ENCODE data around the gene TLE4.
A peak's percentile ranks its signal among the peaks of the same experiment; 100 is the strongest.

The TLE4 gene

DNA sequence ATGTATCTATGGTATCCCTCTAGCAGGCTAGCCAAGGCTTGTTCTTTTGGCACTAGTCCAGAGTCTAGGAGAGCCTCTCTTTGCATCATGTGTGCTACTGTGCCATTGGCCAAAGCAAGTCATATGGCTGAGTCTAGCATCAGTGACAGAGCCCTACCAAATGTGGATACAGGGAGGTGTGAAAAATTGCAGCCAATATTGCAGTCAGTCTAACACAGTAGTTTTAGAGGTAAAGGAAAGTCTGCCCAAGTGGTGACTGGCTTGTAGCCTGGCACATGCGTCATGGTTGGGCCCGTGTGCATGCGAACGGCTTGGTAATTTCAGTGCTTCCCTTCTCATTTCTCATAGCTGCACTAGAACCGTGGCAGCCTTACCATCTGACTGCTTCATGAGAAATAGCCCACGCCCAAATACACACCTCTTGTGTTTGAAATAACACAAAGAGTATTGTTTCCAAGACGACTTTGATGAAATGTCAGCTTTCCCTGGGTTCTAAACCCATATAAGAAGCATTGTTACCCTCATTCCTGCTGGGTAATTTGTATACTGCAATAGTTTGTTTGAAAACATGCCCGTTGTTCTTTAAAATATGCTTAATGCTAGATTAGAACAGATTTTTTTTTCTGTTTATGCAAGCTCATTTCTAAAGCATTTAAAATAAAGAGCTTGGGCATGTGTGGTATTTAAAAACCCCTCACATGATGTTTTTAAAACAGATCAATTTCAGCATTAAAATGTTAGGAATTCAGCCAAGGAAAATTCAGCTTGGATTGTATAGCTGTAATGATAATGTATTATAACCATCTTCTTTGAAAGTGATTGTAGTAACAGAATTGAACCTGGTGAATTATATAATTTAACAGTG is 113.2 kb downstream of the TLE4 start:
- peak in 1 of 51 donors; percentile 28 for DNase-seq

DNA sequence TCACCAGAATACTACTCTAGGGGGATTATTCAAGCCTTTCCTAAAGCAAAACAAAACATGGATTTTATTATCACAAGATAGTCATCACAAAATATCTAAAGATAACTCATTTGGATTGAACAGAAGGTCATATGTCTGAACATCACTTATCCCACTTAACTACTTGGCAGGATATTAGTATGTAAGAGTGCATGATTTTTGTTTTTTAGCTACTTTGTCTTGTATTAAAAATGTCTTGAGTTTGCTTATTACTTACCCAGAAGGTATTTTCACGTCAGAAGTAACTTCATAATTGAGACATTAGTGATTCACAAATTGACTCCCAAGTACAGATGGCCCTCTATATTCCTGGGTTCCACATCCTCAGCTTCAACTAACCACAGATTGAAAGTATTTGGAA is 113.8 kb downstream of the TLE4 start:
- no peak for DNase-seq

DNA sequence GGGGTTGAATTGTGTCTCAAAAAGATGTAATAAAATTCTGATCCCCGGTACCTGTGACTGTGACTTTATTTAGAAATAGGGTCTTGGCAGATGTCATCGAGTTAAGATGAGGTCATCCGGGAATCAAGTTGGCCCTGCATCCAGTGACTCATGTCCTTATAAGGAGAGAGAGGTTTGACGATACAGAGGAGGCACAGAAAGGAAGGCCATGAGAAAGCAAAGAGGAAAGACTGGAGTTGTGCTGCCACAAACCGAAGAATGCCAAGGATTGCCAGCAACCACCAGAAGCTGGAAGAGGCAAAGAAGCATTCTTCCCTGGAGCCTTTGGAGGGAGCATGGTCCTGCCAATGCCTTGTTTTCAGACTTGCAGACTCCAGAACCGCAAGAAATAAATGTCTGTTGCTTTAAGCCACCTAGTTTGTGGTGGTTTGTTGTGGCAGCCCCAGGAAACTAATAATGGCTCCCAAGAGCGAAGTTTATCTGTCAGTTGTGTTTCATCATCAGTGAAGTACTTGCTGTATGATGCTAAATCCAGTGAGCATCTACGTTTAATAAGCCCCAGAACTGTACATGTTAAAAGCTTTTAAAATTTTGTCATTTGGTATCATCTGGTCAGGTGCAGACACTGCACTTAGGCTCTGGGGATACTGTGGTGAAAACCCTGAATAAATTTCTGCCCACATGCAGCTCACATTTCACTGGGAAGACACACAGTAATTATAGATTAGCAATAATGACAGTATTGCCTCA is 114.8 kb downstream of the TLE4 start:
- DNase-seq = peak in 4 of 51 donors; percentile 12 to 29 (median 19)

DNA sequence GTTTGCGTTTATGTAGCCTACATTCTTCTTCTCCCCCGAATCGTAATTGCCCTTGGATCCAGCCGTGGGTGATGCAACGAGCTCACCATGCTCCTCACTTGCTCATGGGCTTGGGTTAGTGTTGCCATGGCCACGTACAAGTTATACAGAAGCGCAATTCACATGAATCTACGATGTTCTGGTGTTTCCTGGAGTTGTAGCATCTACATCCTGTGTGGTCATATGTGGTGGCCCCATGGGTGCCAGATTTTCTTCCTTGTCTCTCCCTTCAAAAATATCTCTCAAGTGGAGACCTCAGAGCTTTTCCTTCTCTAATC is 115.3 kb downstream of the TLE4 start:
- no peak for DNase-seq

DNA sequence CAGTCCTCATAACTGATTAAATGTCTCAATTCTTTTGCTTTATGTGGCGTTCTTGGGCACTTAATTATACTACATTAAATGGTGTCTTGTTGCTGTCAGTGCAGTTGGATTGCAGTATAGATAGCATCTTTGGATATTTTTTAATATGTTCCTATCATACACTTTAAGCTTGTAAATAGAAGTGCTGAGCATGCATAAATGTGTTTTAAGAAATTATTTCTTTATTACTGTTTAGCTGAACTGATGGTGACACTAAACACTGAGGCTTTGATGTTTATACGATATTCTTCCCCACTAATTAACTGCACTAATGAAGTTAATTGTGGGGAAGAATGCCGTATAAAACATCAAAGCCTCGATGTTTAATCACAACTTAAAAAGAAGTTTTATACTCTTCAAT is 116.6 kb downstream of the TLE4 start:
- DNase-seq = no peak

DNA sequence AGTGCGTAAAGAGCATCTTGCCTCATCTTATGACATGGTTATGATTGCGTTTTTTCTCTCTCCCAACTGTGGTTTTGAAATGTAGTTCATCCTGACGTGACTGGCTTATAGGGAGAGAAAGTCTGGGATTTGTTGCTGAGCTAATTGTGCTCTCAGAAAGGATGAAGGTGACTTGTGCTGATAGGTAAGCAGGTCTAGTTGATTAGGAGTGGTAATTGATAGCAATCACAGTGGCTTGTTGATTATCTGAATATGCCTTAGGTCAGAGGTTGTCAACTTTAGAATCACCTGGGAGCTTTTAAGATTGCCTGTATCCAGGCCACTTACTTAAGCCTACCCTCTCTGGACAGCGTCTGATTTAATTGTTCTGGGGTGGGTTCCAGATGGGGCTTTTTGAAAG is 117.8 kb downstream of the TLE4 start:
- no peak for DNase-seq

DNA sequence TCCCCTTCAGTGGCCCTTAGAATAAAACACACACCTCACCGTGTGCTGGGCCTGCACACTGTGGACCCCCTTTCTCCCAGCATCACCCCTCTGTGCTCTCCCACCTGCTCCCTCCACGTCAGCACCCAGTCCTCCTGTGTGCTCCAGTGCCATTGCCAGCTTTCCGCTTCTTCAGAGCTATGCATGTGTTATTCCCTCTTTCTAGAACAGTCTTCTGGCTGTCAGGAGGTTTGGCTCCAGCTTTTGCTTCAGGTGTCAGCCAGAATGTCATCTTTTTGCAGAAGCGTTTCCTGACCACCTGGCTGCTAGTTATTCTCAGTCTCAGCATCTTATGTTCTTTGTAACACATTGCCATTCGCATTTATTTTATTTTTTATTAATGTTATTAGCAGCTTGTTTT is 119.7 kb downstream of the TLE4 start:
- DNase-seq = no peak

DNA sequence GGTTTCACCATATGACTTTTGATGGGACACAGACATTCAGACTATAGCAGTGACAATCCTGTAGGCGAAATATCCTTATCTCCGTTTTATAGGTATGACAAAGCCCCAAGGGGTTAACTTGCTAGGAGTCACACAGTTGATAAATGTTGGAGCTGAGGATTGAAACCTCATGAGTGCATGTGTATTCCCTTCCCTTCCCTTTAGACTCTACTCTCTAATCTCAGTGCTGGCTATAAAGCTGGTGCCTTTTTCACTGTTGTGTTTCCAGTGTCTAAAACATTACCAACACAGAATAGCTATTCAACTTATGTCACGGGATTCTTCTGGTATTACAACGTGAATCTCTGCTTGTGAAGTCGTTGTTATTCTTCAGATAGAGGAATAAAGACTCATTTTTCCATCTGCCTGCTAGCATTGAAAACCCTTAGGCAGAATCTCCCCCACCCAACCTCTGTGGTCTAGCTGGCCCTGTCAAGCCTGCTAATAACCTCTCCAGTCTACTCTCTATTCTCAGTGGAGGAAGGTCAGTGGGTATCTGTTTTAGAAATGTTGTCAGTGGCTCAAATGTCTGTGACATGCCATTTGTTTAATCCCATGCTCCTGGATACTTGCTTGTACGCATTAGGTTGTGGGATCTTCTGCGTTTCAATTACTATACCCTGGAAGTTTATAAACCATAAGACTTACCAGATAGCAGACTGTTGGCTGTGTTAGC is 121.2 kb downstream of the TLE4 start:
- DNase-seq = no peak

DNA sequence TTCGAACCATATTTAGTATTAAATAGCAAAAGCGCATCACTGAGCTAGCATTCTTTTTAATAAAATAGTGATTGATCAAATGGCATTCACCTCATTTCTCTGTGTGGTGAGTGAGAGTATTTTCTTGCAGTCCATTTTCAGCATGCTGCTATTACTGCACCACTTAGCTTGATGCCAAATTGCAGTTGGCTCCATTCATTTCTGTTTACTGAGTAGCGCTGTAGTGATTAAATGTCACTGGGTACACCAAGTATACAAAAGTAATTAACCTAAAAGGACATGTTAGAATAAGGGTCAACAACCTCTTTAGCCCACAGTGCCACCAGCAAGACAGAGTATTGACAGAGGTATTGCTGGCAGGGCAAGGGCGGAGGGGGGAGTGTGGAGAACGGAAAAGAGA is 122.0 kb downstream of the TLE4 start:
- no peak for DNase-seq

DNA sequence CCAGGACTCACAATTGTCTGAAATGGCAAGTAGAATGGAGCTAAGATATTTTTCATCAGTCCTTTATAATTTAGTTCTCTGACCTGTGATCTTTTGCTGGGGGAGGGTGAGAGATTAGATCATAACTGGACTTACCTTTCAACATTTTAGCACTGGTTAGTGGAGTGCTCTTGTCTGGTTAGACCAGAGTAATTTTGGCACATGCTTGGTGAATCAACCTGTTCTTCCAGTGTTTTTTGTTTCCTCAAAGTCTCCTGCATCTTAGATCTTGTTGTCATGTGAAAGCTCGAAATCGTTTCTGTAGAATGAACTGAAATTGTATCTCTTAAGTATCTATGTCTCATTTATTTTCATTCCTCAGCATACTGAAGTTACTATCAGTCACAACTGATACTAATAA is 122.4 kb downstream of the TLE4 start:
- no peak for DNase-seq

DNA sequence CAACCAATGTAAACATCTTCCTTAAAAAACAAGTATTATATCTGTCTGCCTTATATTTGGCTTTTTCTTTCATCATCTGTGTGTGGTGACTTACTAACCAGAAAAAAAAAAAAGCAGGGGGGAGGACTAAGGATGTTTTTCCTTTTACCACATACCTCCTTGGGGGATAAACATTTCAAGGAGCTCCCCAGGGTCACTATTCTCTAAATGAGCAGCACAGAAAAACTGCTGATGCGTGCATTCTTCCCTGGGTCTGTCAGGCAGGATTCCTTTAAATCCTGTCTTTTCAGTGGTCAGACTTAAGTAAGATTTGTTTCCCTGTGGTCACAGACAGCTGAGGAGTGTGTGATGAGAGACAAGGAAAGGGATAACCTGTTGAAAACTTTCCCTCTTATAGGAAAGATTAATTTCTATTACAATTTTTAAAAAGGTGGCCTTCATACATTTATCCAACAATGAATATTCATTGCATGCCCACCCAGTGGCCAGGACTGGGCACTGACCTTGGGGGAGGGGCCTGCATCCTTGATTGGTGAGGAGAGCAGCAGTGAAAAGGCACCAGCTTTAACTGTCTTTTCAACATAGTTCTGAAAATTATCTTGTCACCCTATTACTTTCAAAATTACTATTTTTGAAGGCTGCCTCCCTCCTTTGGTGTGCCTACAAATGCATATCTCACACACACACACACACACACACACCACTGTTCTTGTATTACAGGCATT is 123.1 kb downstream of the TLE4 start:
- no peak for DNase-seq

DNA sequence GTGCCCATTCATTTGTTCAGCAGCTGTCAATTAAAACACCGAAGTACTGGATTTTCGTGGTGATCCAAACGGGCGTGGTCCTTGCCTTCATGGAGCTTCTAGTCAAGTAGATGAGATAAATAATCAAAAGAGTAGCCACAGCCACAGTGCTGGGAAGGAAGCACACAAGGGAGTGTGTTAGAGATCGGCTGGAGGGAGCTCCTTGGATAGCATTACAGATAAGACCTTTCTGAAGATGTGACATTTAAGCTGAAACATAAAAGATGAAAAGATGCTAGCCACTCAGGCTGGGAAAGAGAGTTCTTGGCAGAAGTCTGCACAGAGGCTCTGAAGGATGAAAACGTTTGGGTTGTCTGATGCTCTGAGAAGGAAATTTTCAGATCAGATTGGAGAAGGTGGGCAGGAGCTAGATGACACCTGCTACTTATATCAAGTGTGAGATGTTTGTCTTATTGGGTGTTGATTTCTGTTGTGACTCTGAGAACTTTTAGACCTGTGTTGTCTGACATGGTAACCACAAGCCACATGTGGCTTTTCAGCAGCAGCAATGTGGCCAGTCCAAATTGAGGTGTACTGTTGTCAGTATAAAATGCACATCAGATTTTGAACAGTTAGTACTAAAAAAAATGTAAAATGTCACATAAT is 123.9 kb downstream of the TLE4 start:
- no peak for DNase-seq

DNA sequence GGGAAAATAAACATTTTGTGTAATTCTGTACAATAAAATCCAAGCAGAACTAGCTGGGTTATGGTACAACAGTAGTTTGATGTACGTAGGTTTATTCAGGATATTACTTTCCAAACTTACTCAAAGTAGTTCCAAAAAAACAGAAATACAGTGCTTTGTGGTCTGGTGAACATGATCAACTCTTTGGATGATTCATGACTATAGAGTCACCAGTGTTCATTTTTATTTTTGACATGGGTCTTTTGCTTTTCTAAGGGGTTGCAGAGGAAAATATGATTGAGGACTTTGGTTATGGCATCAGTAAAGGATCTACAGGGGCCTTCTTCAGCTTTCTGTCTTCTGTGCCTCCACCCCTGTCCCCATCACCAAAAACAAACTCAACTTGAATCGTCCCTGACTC is 127.2 kb downstream of the TLE4 start:
- DNase-seq = no peak

DNA sequence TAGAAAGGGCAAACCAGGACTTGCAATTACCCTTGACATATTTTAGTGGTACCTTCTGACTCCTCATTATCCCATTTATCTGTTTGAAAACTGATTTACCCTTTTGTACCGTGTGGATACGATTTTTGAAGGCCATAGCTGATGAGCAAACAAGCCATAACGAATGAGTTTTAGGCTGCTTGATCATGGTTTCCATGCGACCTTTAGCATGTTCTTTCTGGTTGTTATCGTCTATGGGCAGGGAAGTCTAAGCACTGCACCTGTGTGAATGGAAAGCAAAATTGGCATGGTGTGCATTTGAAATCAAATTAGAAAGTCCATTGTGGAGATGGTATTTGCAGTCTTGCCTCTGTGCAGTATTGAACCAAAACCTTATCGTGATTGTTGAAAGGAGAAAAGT is 127.7 kb downstream of the TLE4 start:
- no peak for DNase-seq

DNA sequence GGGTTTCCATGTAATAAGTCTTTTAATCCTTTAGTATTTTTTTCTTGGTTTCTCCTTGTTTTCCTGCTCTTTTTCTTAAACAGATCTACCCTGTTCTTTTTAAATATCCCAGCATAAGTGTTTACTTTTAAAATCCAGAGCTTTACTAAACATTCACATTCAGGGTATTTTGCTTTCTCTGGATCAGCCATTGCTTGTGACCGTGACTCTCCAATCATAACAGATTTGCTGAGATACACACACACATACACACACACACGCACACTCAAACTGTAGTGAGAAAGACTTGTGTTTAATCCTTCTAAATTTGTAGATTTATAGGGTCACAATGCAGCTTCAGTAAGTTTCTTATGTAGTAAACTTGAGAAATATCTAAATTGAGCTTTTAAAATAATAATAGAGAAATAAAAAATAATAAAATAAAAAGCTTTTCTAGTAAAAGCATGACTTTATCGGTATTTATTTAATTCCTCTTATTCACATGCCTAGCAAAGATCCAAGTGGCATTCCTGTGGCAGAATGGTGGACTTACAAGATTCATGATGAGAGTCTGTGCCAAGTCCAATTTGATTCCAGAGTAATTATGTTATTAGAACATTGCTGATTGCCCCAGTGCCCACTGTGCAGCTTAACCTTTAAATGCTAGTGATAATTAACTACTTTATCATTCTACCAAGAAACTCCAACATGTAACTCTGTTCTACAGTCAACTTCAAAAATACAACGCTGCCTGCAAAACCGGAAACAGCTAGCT is 129.0 kb downstream of the TLE4 start:
- DNase-seq = no peak

DNA sequence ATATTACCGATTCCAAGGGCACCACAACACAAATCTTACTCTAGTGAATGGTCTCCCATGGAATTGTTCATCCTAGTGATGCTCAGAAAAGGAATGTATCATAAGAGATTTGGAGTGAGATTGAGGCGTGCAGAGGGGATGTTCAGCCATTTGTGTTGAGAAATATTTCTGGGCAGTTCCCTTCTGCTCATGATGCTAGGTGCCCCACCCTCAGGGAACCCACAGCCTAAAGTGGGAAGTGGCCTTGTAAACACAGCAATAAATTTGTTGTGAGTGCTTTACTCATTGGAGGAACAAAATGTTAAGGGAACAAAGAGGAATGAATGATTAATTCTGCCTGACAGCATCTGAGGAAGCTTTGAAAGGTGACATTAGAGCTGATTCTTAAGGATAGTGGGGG is 129.9 kb downstream of the TLE4 start:
- DNase-seq = no peak

DNA sequence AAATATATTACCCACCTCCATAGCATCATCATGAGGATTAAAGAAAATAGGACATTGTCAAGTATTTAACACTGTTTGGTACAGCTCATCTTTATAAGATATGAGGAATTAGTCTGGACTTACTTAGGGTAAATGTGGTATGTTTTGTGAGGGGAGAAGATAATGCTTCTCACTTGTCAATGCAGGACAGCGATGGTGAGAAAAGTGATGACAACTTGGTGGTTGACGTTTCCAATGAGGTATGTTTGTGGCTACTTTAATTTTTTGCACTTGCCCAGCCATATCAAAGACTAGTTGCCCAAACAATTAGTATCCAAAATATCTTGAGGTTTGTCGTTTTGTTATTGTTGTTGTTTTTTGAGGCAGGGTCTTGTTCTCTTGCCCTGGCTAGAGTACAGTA is 133.9 kb downstream of the TLE4 start:
- DNase-seq = no peak

DNA sequence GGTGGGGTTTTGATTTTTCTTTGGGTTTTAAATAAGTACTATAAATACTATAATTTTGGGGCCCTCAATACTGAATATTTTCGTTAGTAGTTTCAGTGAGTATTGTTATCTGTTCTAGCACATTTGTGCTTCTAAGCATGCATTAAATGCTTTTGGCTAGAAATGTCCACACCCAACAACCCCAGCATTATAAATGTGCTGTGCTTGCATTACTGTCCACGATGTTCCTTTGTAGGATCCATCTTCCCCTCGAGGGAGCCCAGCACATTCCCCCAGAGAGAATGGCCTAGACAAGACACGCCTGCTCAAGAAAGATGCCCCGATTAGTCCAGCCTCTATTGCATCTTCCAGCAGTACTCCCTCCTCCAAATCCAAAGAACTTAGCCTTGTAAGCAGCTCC is 134.7 kb downstream of the TLE4 start:
- DNase-seq = no peak

DNA sequence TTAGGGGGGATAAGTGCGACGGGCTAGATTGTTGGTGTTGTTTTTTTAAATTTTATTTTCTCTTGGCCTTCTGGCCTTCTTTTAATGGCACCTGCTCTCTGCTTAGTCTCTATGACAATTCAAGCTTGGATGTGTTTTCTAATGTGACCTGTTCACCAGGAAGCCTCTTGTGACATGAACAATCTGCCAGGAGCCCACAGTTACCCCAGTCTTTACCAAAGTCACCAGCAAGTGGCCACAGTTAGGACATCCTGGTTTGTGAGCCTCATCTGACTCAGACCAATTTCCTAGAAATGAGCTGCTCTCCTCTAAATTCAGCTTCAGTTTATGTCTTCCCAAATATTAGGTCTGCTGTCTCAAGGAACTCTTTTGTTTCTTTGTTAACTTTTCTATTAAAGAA is 135.8 kb downstream of the TLE4 start:
- DNase-seq = no peak

DNA sequence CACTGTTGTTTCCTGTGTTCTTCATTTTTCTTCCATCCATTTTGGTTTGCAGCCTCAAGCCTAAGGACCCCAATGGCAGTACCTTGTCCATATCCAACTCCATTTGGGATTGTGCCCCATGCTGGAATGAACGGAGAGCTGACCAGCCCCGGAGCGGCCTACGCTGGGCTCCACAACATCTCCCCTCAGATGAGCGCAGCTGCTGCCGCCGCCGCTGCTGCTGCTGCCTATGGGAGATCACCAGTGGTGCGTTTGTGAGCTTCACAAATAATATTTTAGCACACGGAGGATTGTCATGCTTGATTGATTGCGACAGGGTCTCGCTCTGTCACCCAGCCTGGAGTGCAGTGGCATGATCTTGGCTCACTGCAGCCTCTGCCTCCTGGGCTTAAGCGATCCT is 136.8 kb downstream of the TLE4 start:
- DNase-seq = no peak

Measured in hypothalamus (tissue), 51 donors.